Endodermal cell (in vitro differentiated cells): ENCODE measurements around the gene RAD9A. TPM values are rescaled to one million over a fixed set of nuclear protein-coding genes. Genes with fewer than 3 reads are reported as not detected.

Experiments used
- DNase-seq: peaks from one replicate; pipeline ENCODE4 v3.0.0-alpha.2; 2017
- H3K27ac ChIP-seq: 2 replicates; pipeline ENCODE4 v1.5.1; 2013; ENCODE audit warnings: mild to moderate bottlenecking, low read depth, low read length, moderate library complexity
- H3K27me3 ChIP-seq: 2 replicates; pipeline ENCODE4 v1.6.1; 2013; ENCODE audit warnings: mild to moderate bottlenecking, low read length, moderate library complexity; ENCODE audit not compliant: insufficient read depth, control insufficient read depth, poor library complexity, severe bottlenecking
- H3K36me3 ChIP-seq: 2 replicates; pipeline ENCODE4 v1.7.0; 2013; ENCODE audit warnings: mild to moderate bottlenecking, low read length, moderate library complexity; ENCODE audit not compliant: control insufficient read depth, insufficient read depth
- H3K4me1 ChIP-seq: one replicate; pipeline ENCODE4 v1.7.0; 2013; ENCODE audit warnings: low read length; ENCODE audit not compliant: control insufficient read depth, insufficient read depth
- H3K4me3 ChIP-seq: 2 replicates; pipeline ENCODE4 v1.5.1; 2013; ENCODE audit warnings: mild to moderate bottlenecking, low read length, moderate library complexity
- H3K9ac ChIP-seq: 2 replicates; pipeline ENCODE4 v1.6.1; 2013; ENCODE audit warnings: mild to moderate bottlenecking, low read length, moderate library complexity; ENCODE audit not compliant: poor library complexity, severe bottlenecking; ENCODE audit errors: extremely low read depth
- H3K9me3 ChIP-seq: 2 replicates; pipeline ENCODE4 v1.6.1; 2013; ENCODE audit warnings: mild to moderate bottlenecking, low read length, moderate library complexity; ENCODE audit not compliant: control insufficient read depth
- H3K27ac Mint-ChIP-seq: 2 replicates; pipeline ENCODE4 v1.8.0; 2020; ENCODE audit warnings: mixed read lengths
- H3K27me3 Mint-ChIP-seq: 2 replicates; pipeline ENCODE4 v1.8.0; 2021; ENCODE audit warnings: mild to moderate bottlenecking, mixed read lengths; ENCODE audit not compliant: insufficient read depth
- H3K36me3 Mint-ChIP-seq: 2 replicates; pipeline ENCODE4 v1.8.0; 2020; ENCODE audit warnings: low read depth, mixed read lengths
- H3K4me1 Mint-ChIP-seq: 2 replicates; pipeline ENCODE4 v1.8.0; 2020; ENCODE audit warnings: mixed read lengths
- H3K4me3 Mint-ChIP-seq: 2 replicates; pipeline ENCODE4 v1.8.0; 2020; ENCODE audit warnings: mild to moderate bottlenecking, moderate library complexity, mixed read lengths
- H3K9me3 Mint-ChIP-seq: 2 replicates; pipeline ENCODE4 v1.8.0; 2020; ENCODE audit warnings: mild to moderate bottlenecking, mixed read lengths
- CTCF ChIP-seq: fragments of 200-600 bp; sonication (generic); conservative IDR thresholded peaks from 2 replicates; pipeline ENCODE4 v1.5.0; 2021; ENCODE audit warnings: antibody characterized with exemption, mild to moderate bottlenecking
- WGBS, 2 experiments: methylation state at CpG; one replicate each; pipeline versions ENCODE4 v1.1.5 to v1.1.7; 2013; ENCODE audit warnings: missing lambda C conversion rate in 2 of 2, mixed read lengths in 1 of 2; ENCODE audit not compliant: insufficient coverage in 1 of 2, insufficient read length in 1 of 2; 5-methylcytosine and 5-hydroxymethylcytosine counted together
- total RNA-seq, 2 donors: library from RNA; stranded (reverse); fragmentation: NEBNext Ultra II Directional in 1 of 2; extraction: Animal tissue kit (Norgen Biotek cat#: 25700) in 1 of 2; gene quantifications; 2 replicates in 1 of 2; 3 replicates in 1 of 2; pipeline ENCODE4 v1.2.1, GENCODE V29; 2021

RAD9A gene
- total RNA-seq, 2 donors from 2014 or later, result 28.3 to 41.4 TPM

DNA sequence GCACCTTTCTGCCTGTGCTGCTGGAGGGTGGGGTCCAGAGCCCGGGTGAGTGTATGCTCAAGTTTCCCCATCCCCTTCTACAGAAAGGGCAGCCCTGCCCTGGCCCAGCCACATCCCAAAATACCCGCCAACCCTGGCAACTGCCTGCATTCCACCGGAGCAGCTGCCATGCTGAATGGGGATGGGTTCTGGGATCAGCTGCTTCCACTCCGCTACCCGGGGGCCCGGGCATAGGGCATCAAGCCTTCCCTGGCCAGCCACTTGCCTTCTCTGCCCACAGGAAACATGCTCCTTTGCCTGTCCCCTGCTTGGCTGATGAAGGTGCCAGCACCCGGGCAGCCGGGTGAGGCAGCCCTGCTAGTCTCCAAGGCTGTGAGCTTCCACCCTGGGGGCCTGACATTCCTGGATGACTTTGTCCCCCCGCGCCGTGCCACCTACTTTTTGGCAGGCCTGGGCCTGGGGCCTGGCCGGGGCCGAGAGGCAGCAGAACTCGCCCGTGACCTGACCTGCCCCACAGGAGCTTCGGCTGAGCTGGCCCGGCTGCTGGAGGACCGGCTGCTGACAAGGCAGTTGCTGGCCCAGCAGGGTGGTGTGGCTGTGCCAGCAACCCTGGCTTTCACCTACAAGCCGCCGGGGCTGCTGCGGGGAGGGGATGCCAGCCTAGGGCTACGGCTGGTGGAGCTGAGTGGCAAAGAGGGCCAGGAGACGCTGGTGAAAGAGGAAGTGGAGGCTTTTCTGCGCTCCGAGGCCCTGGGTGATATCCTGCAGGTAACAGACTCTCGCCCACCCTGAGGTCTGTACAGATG is 26.9 kb downstream of the RAD9A start:
- Mint-ChIP-seq H3K9me3 (no peaks in the 10 kb centered on the region), H3K4me1 (peaks cover 10% of the 10 kb centered on the region), H3K4me3 (no peak overlapping the region), H3K36me3 (no peaks in the 10 kb centered on the region), H3K27ac (no peak overlapping the region), H3K27me3 (peaks cover 11% of the 10 kb centered on the region)
- Histone ChIP-seq H3K4me1 (no peaks in the 10 kb centered on the region), H3K9ac (no peak overlapping the region), H3K27ac (no peak overlapping the region), H3K36me3 (no peaks in the 10 kb centered on the region), H3K27me3 (peaks cover 13% of the 10 kb centered on the region), H3K9me3 (no peaks in the 10 kb centered on the region), H3K4me3 (no peak overlapping the region)
- TF ChIP-seq CTCF, result no peak
- WGBS, 2 experiments, result 92 to 95% methylated on average over 19 to 26 of the region's 26 CpGs
- DNase-seq, result no peak

DNA sequence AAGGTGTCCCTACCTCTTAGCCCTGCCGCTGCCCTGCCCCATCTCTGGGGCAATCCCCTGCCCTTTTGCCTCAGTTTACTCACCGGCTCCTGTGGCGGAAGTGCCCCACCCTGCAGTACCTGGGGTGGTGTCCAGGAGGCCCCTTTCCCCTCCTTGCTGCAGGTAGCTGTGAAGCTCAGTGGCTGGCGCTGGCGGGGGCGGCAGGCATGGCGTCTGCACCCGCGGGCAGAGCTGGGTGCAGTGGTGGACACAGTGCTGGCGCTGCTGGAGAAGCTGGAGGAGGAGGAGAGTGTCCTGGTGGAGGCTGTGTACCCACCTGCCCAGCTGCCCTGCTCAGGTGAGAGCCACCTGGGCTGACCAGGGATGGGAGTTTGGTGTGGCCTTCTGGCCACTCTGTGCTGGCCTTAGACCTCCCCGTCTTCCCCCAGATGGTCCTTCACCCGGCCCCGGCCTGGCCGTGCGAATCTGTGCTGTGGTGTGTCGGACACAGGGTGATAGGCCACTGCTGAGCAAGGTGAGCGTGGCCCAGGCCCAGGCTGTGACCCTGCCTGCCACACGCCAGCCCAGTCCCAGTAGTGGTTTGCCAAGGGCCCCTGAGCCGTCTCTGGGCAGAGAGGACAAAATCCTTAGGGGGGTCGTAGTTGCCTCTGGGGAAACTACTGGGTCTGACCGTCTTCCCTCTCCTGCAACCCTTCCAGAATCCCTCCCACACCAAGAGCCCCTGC is 27.7 kb downstream of the RAD9A start:
- no peak for DNase-seq
- H3K4me3 Mint-ChIP-seq, result no peak overlapping the region
- peaks cover 10% of the 10 kb centered on the region for H3K4me1 Mint-ChIP-seq
- no peaks in the 10 kb centered on the region for H3K9me3 ChIP-seq
- peaks cover 13% of the 10 kb centered on the region for H3K27me3 ChIP-seq
- no peak overlapping the region for H3K4me3 ChIP-seq
- no peak for TF ChIP-seq CTCF
- H3K27me3 Mint-ChIP-seq, result peaks cover 10% of the 10 kb centered on the region
- WGBS, 2 experiments, result 92 to 98% methylated on average over 13 to 21 of the region's 21 CpGs
- H3K36me3 ChIP-seq, result no peaks in the 10 kb centered on the region
- no peaks in the 10 kb centered on the region for H3K36me3 Mint-ChIP-seq
- H3K27ac Mint-ChIP-seq, result no peak overlapping the region
- H3K27ac ChIP-seq, result no peak overlapping the region
- H3K9ac ChIP-seq, result no peak overlapping the region
- no peaks in the 10 kb centered on the region for H3K4me1 ChIP-seq
- H3K9me3 Mint-ChIP-seq, result no peaks in the 10 kb centered on the region

- Mint-ChIP-seq H3K27ac (no peak overlapping the region), H3K4me3 (peak overlapping the region; percentile 46), H3K4me1 (peaks cover 10% of the 10 kb centered on the region), H3K27me3 (peaks cover 7% of the 10 kb centered on the region), H3K9me3 (no peaks in the 10 kb centered on the region), H3K36me3 (no peaks in the 10 kb centered on the region)
- no peaks in the 10 kb centered on the region for H3K9me3 ChIP-seq
- H3K36me3 ChIP-seq, result no peaks in the 10 kb centered on the region
- H3K27me3 ChIP-seq, result peaks cover 6% of the 10 kb centered on the region
- no peak overlapping the region for H3K27ac ChIP-seq
- WGBS, 2 experiments, result 47 to 88% methylated on average over 5 to 15 of the region's 15 CpGs
- peak overlapping the region; percentile 6 for H3K9ac ChIP-seq
- no peak for TF ChIP-seq CTCF
- H3K4me3 ChIP-seq, result peak overlapping the region; percentile 69
- no peaks in the 10 kb centered on the region for H3K4me1 ChIP-seq
- DNase-seq, result no peak
Observed at GRCh38 chr11:67420147-67420645, 28.4 kb downstream of the RAD9A start.
